HepG2 (cell line): ENCODE measurements around the gene CDT1. TPM values are rescaled to one million over a fixed set of nuclear protein-coding genes. Genes with fewer than 3 reads are reported as not detected.

Source experiments
- EHMT2 ChIP-seq: fragments of 200-600 bp; sonication (generic); IDR thresholded peaks from 2 replicates; pipeline ENCODE4 v1.7.0; 2017; ENCODE audit warnings: antibody characterized with exemption, low read depth, low read length, borderline replicate concordance
- HDAC1 ChIP-seq: sonication (generic); formaldehyde crosslinking; IDR thresholded peaks from 2 replicates; pipeline ENCODE4 v1.5.1; 2020; ENCODE audit warnings: mild to moderate bottlenecking, missing genetic modification reagents
- NR2F1 ChIP-seq, 2 experiments: fragments of 450-650 bp in 1 of 2; formaldehyde crosslinking in 1 of 2; IDR thresholded peaks; 2 replicates each; pipeline versions ENCODE4 v1.5.0 to v1.6.1; 2016 to 2020; ENCODE audit warnings: mild to moderate bottlenecking in 1 of 2, missing compliant biosample characterization in 1 of 2, missing genetic modification reagents in 1 of 2, moderate library complexity in 1 of 2
- ONECUT2 ChIP-seq: sonication (generic); formaldehyde crosslinking; IDR thresholded peaks from 2 replicates; pipeline ENCODE4 v1.4.0; 2020; ENCODE audit warnings: missing genetic modification reagents
- RAD21 ChIP-seq: fragments of 450-650 bp; formaldehyde crosslinking; IDR thresholded peaks from 2 replicates; pipeline ENCODE4 v1.5.0; 2020; ENCODE audit warnings: mild to moderate bottlenecking
- SRSF9 ChIP-seq: fragments of 200-400 bp; formaldehyde crosslinking; IDR thresholded peaks from 2 replicates; pipeline ENCODE4 v1.6.1; 2018; ENCODE audit warnings: borderline replicate concordance, mild to moderate bottlenecking, low read depth, low read length; ENCODE audit not compliant: insufficient read depth, poor library complexity, severe bottlenecking
- STAG1 ChIP-seq: sonication (generic); formaldehyde crosslinking; IDR thresholded peaks from 2 replicates; pipeline ENCODE4 v1.4.0; 2020; ENCODE audit warnings: missing genetic modification reagents
- ZFP90 ChIP-seq: sonication (generic); formaldehyde crosslinking; IDR thresholded peaks from 2 replicates; pipeline ENCODE4 v1.8.0; 2022; ENCODE audit warnings: missing genetic modification reagents, mild to moderate bottlenecking, inconsistent platforms, borderline replicate concordance
- ZNF251 ChIP-seq: sonication (generic); formaldehyde crosslinking; IDR thresholded peaks from 2 replicates; pipeline ENCODE4 v1.9.0; 2021; ENCODE audit warnings: mild to moderate bottlenecking, missing genetic modification reagents
- ZNF331 ChIP-seq: sonication (generic); formaldehyde crosslinking; IDR thresholded peaks from 2 replicates; pipeline ENCODE4 v1.4.0; 2020; ENCODE audit warnings: missing genetic modification reagents
- ZNF543 ChIP-seq: sonication (generic); formaldehyde crosslinking; IDR thresholded peaks from 2 replicates; pipeline ENCODE4 v1.4.0; 2020; ENCODE audit warnings: mild to moderate bottlenecking, missing genetic modification reagents
- ZNF550 ChIP-seq: sonication (generic); formaldehyde crosslinking; IDR thresholded peaks from 2 replicates; pipeline ENCODE4 v1.4.0; 2020; ENCODE audit warnings: mild to moderate bottlenecking, missing genetic modification reagents, borderline replicate concordance
- ZNF749 ChIP-seq: sonication (generic); formaldehyde crosslinking; IDR thresholded peaks from 2 replicates; pipeline ENCODE4 v1.8.0; 2022; ENCODE audit warnings: mild to moderate bottlenecking, missing genetic modification reagents, moderate library complexity, borderline replicate concordance
- ZNF777 ChIP-seq: sonication (generic); formaldehyde crosslinking; IDR thresholded peaks from 2 replicates; pipeline ENCODE4 v1.4.0; 2020; ENCODE audit warnings: missing genetic modification reagents
- ZNF790 ChIP-seq: sonication (generic); formaldehyde crosslinking; IDR thresholded peaks from 2 replicates; pipeline ENCODE4 v1.8.0; 2022; ENCODE audit warnings: missing genetic modification reagents, mild to moderate bottlenecking, borderline replicate concordance
- ZNF841 ChIP-seq: sonication (generic); formaldehyde crosslinking; IDR thresholded peaks from 2 replicates; pipeline ENCODE4 v1.8.1; 2023; ENCODE audit warnings: missing genetic modification reagents, borderline replicate concordance
- ZSCAN21 ChIP-seq: sonication (generic); formaldehyde crosslinking; IDR thresholded peaks from 2 replicates; pipeline ENCODE4 v1.8.0; 2022; ENCODE audit warnings: mild to moderate bottlenecking, missing genetic modification reagents, moderate library complexity, borderline replicate concordance
- polyA plus RNA-seq, 8 experiments: library from polyadenylated mRNA; depleted of rRNA in 3 of 8; stranded (reverse) in 7 of 8; unstranded in 1 of 8; fragments of >200 nt; fragmentation: Illumina TruSeq in 4 of 8; extraction: Trizol in 4 of 8; gene quantifications; 2 replicates each; pipeline versions ENCODE4 v1.2.1 to v1.2.3, GENCODE V29; 2011 to 2016; ENCODE audit warnings: low read depth in 4 of 8, missing spikeins in 1 of 8, mixed read lengths in 1 of 8; ENCODE audit not compliant: insufficient read depth in 1 of 8
- total RNA-seq, 5 experiments: library from RNA; depleted of rRNA; stranded (reverse); fragments of >200 nt; fragmentation: Illumina TruSeq; extraction: Trizol; gene quantifications; 2 replicates each; pipeline ENCODE4 v1.2.3, GENCODE V29; 2016; ENCODE audit warnings: low read depth in 1 of 5
- TF ChIP-seq, protein P1 (sequence below): IDR thresholded peaks from 2 replicates; pipeline ENCODE4 v1.6.1; 2016; ENCODE audit warnings: missing compliant biosample characterization, missing genetic modification reagents, borderline replicate concordance
- TF ChIP-seq, protein P2 (sequence below): sonication (generic); formaldehyde crosslinking; IDR thresholded peaks from 2 replicates; pipeline ENCODE4 v1.5.1; 2020; ENCODE audit warnings: missing genetic modification reagents, mild to moderate bottlenecking, borderline replicate concordance
- TF ChIP-seq, protein P3 (sequence below): sonication (generic); formaldehyde crosslinking; IDR thresholded peaks from 2 replicates; pipeline ENCODE4 v1.4.0; 2020; ENCODE audit warnings: mild to moderate bottlenecking, missing genetic modification reagents
- TF ChIP-seq, protein P4 (sequence below): sonication (generic); formaldehyde crosslinking; conservative IDR thresholded peaks from 2 replicates; pipeline ENCODE4 v1.5.0; 2020; ENCODE audit warnings: missing genetic modification reagents

Gene CDT1
- total and polyA plus RNA-seq, 2 of the 13 experiments (the other 11 are each of a cell fraction or from before 2014, with no cell fraction given) = 23.1 to 23.8 TPM

DNA sequence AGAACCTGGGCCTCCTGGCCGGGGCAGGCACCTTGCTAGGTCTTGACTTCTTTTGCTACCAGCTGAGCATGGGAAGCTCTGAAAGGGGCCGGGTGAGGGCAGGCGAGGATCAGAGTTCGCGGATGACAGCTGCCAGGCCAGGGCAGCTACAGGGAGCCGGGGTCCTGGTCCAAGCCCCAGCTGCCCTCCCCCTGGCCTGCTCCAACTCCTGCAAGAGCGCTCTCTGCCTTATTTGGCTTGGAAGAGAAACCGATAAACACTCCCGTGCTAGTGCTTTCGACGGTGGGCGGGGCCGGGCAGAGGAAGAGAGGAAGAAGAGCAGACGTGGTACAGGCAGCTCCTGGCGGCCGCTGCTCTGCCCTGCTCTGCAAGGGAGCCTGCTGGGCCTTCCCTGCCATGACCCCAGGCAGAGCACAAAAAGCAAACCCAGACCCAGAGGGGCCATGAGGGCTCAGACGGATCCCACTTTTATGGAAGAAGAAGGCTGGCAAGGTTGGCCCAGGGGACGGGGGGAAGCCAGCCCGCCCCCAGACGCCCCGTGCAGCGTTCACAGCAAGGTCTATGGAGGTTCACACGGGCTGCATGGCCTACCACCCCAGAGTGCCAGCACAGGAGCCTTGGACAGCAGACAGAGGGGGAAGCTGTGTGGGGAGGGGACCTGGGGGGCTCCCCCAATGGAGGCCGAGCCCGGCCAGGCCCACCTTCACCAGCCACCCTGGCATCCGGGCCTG lies 44.2 kb upstream of the CDT1 start (continued):
- TF ChIP-seq, protein P1, sequence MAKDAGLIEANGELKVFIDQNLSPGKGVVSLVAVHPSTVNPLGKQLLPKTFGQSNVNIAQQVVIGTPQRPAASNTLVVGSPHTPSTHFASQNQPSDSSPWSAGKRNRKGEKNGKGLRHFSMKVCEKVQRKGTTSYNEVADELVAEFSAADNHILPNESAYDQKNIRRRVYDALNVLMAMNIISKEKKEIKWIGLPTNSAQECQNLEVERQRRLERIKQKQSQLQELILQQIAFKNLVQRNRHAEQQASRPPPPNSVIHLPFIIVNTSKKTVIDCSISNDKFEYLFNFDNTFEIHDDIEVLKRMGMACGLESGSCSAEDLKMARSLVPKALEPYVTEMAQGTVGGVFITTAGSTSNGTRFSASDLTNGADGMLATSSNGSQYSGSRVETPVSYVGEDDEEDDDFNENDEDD (CRISPR knock-in tag) = peak; percentile 77; the same call in 1 of the 2 replicates
- TF ChIP-seq ZNF749 (CRISPR knock-in tag) (no peak), ZNF331 (CRISPR knock-in tag) (peak; percentile 81), ONECUT2 (CRISPR knock-in tag) (no peak), ZNF543 (CRISPR knock-in tag) (peak; percentile 29; the same call in 1 of the 2 replicates), ZFP90 (CRISPR knock-in tag) (peak; percentile 78), RAD21 (peak; percentile 98), ZNF790 (CRISPR knock-in tag) (no peak), NR2F1 (CRISPR knock-in tag; IDR thresholded peaks at IDR 0.05) (0 out of 4 replicates have a peak, but pooled peaks of 1 of the 2 experiments have one; percentile 3), EHMT2 (no peak), ZNF841 (CRISPR knock-in tag) (no peak), ZNF550 (CRISPR knock-in tag) (no peak; the same call in 1 of the 2 replicates), ZSCAN21 (CRISPR knock-in tag) (peak; percentile 66; the same call in 1 of the 2 replicates), ZNF777 (CRISPR knock-in tag) (peak; percentile 68), ZNF251 (CRISPR knock-in tag) (no peak), SRSF9 (no peak), STAG1 (peak; percentile 92), HDAC1 (CRISPR knock-in tag) (peak; percentile 91)
- TF ChIP-seq, protein P2, sequence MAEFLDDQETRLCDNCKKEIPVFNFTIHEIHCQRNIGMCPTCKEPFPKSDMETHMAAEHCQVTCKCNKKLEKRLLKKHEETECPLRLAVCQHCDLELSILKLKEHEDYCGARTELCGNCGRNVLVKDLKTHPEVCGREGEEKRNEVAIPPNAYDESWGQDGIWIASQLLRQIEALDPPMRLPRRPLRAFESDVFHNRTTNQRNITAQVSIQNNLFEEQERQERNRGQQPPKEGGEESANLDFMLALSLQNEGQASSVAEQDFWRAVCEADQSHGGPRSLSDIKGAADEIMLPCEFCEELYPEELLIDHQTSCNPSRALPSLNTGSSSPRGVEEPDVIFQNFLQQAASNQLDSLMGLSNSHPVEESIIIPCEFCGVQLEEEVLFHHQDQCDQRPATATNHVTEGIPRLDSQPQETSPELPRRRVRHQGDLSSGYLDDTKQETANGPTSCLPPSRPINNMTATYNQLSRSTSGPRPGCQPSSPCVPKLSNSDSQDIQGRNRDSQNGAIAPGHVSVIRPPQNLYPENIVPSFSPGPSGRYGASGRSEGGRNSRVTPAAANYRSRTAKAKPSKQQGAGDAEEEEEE (CRISPR knock-in tag) = no peak
- TF ChIP-seq, protein P3, sequence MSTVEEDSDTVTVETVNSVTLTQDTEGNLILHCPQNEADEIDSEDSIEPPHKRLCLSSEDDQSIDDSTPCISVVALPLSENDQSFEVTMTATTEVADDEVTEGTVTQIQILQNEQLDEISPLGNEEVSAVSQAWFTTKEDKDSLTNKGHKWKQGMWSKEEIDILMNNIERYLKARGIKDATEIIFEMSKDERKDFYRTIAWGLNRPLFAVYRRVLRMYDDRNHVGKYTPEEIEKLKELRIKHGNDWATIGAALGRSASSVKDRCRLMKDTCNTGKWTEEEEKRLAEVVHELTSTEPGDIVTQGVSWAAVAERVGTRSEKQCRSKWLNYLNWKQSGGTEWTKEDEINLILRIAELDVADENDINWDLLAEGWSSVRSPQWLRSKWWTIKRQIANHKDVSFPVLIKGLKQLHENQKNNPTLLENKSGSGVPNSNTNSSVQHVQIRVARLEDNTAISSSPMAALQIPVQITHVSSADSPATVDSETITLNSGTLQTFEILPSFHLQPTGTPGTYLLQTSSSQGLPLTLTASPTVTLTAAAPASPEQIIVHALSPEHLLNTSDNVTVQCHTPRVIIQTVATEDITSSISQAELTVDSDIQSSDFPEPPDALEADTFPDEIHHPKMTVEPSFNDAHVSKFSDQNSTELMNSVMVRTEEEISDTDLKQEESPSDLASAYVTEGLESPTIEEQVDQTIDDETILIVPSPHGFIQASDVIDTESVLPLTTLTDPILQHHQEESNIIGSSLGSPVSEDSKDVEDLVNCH (CRISPR knock-in tag) = no peak
- TF ChIP-seq, protein P4, sequence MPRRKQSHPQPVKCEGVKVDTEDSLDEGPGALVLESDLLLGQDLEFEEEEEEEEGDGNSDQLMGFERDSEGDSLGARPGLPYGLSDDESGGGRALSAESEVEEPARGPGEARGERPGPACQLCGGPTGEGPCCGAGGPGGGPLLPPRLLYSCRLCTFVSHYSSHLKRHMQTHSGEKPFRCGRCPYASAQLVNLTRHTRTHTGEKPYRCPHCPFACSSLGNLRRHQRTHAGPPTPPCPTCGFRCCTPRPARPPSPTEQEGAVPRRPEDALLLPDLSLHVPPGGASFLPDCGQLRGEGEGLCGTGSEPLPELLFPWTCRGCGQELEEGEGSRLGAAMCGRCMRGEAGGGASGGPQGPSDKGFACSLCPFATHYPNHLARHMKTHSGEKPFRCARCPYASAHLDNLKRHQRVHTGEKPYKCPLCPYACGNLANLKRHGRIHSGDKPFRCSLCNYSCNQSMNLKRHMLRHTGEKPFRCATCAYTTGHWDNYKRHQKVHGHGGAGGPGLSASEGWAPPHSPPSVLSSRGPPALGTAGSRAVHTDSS = no peak
